GM21619 (cell line): ENCODE measurements around the gene WDR89.
"Not testable (repeated sequence)": the region's sequence is repeated elsewhere in the genome, so short reads cannot be mapped to it uniquely, and the experiment has no call there.

Experiments
- ATAC-seq: cut with Tn5 transposase; IDR thresholded peaks from one replicate; pipeline ENCODE4 v1.9.1; 2021; ENCODE audit not compliant: unreplicated experiment

Gene WDR89, protein sequence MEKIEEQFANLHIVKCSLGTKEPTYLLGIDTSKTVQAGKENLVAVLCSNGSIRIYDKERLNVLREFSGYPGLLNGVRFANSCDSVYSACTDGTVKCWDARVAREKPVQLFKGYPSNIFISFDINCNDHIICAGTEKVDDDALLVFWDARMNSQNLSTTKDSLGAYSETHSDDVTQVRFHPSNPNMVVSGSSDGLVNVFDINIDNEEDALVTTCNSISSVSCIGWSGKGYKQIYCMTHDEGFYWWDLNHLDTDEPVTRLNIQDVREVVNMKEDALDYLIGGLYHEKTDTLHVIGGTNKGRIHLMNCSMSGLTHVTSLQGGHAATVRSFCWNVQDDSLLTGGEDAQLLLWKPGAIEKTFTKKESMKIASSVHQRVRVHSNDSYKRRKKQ

DNA sequence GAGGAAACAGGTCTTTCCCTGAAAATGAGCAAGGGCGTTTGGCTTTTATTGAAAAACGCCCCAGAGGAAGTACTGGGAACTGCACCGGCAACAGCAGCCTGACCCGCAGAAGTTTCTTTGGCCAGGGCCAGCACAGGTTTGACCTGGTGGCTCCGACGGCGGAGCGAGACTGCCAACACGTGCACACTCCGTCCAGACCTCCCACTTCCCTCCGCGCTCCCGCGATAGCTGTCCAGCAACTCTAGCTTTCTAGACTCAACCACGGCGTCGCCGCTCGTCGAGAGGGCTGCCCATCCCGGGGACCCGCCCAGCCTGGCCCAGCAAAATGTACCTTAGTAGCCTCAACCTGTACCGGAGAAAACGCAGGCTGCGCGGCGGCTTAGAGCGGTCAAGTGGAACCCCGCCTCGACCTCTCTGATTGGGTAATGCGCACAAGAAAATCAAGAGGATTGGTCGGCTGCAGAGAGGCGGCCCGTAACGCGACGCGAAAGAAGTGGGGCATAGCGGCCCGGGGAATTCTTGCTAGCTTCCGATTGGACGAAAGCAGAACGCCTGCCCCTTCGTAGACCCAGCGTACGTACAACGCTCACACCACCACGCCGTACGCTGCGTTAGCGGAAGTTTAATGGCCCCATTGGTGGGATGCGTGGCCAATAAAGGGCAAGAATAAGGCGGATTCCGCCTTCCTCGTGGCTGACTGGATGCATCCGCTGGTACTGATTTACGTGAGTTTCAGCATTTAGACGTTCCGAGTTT is at the start of gene WDR89:
TSS of gene WDR89 (minus strand) at position 399 of the 756 bp plus-strand sequence. CDS start 41,929 bp downstream, outside the sequence.
- ATAC-seq, result peak; percentile 79

DNA sequence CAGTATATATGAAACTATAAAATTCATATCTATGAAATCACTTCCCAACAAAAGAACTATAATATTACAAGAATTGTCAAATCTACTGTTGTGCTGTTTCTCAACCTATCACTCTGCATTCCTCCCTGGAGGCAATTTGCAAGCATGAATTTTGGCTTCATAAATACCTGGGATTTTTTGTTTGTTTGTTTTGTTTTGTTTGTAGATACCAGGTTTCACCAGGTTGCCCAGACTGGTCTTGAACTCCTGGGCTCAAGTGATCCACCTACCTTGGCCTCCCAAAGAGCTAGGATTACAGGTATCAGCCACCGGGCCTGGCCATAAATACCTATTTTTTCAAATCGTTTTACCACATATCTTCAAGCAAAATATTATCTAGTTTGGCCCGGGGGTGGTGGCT is 47.5 kb upstream of the WDR89 start:
- no peak for ATAC-seq

DNA sequence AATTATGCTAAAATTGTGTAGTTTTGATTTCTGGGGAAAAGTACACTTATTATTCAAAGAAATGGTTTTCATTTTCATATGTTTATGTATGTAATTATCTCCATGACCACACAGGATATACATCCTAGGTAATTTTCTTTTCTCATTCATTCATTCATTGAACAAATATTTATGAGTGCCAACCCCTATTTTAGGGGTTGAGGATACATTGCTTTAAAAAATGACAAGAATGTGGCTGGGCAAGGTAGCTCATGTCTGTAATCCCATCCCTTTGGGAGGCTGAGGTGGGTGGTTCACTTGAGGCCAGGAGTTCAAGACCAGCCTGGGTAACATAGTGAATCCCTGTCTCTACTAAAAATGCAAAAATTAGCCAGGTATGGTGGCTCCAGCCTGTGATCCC is 45.3 kb upstream of the WDR89 start:
- no peak for ATAC-seq

DNA sequence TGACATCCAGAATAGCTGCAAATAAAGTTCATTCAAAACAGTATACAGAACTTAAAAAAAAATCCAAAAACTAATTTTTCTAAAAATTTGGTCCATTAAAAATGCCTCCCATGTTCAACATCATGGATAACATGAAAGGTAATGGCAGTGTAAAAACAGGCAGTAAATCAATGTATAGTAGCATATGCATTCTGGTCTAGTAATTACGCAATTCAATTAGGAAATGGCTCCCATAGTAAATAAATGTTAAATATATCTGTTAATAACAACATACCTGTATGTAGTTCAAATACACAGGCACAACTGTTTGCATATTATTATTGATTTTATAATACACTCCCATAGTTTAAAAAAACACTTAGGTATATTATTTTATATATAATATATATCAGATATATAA is 43.7 kb upstream of the WDR89 start:
- ATAC-seq, result no peak

DNA sequence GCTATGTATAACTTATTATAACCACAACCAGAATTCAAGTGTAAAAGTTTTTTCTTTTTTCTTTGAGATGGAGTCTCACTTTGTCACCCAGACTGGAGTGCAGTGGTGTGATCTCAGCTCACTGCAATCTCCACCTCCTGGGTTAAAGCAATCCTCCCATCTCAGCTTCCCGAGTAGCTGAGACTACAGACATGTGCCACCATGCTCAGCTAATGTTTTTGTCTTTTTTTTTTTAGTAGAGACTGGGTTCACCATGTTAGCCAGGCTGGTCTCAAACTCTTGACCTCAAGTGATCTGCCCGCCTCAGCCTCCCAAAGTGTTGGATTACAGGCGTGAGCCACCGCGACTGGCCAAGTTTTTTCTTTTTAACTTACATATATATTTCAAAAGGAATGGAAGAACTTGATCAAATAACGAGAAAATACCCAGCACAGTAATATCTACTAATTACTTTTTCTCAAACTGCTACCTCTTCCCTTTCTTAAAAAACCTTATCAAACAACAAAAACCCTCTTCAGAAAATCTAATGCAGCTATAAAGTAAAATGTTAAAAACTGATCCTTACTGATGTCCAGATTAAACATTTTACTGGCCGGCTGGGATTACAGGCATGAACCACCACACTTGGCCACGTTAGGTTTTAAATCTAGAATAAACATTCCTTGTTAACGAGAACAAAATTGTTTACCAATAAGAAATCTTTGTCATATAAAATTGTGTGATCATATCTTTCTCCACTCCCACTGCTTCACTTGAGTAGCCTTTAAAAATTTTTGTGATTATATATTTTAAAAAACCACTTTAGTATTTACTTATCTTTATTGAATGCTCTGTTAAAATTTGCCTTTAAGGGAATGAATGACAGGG is 41.3 kb upstream of the WDR89 start:
- ATAC-seq, result no peak

DNA sequence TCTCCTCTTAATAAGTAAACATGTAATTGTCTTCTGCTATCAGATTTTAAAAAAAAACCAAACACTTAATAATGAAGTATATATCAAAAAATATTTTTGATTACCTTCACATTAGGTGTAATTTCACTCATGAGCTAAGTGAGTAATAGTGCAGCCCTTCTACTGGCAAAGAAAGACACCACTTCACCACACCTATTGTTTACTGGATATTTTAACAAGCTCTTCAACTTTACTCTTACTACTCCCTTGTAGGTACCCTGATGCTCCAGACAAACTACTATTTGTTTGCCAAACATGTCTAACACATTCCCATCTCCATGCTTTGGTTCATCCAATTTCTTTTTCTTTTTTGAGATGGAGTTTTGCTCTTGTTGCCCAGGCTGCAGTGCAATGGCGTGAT is 36.9 kb upstream of the WDR89 start:
- no peak for ATAC-seq

DNA sequence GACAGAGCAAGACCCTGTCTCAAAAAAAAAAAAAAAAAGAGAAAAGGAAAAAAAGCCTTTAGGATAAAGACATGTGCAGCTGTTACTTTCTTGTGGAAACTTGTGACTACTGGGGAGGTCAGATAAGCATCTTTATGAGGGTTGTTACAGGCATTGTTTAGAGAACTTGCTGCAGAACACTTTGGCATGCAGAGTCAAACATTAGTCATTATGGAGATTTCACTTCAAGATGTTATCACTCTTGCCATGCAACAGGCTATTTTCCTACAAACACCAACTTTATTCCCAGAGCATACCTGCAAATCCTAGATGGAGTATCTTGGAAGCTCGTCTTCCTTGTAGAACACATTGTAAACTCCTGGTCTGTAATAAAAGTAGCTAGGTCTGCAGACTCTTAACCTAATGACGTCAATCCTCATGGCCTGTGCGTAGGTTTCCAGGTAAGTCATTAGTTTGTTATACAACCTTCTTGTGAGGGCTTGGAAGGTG is 36.3 kb upstream of the WDR89 start:
- no peak for ATAC-seq

DNA sequence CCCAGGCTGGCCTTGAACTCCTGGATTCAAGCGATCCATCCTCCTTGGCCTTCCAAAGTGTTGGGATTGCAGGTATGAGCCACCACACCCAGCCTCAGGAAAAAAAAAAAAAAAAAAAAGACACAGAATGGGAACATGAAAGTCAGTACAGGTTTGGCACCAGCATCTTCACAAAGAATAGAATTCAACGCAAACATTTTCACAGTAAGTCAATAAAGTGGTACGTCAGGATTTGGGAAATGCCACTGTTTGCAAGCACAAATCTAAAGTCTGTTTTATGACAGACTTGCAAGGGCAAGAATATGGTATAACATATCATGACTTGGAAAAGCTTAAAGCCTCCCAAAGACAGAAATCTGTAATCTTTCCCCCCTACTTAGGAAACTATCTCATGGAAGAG is 34.9 kb upstream of the WDR89 start:
- no peak for ATAC-seq

DNA sequence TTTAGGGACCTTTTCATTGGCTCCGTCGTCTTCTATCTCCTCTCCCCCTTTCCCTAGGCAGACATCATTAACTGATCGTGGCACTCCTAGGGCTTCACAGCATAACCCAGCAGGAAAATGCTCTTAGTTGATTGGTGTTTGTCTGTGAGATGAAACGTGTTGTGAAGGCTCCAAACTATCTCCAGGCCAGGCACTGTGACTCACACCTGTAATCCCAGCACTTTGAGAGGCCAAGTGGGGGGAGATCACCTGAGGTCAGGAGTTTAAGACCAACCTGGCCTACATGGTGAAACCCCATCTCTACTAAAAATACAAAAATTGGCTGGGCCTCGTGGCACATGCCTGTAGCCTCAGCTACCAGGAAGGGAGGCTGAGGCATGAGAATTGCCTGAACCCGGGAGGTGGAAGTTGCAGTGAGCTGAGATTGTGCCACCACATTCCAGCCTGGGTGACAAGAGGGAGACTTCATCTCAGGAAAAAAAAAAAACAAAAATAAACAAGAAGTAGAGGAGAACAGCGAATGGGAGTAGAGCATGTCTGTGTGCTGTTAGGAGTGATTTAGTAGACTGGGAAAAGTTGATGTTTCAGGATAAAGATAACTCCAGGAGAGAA is 32.3 kb upstream of the WDR89 start:
- no peak for ATAC-seq

DNA sequence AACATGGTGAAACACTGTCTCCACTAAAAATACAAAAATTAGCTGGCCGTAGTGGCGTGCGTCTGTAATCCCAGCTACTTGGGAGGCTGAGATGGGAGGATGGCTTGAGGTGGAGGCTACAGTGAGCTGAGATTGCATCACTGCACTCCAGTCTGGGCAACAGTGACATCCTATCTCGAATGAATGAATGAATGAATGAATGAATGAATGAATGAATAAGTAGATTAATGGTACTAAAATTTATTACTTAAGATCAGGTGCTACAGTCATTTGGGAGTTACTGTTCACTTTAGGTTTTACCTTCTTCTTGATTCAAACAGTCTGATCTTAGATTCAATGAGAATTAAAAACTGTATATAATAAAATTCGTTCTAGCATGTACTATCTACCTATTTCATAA is 31.6 kb upstream of the WDR89 start:
- ATAC-seq, result no peak

DNA sequence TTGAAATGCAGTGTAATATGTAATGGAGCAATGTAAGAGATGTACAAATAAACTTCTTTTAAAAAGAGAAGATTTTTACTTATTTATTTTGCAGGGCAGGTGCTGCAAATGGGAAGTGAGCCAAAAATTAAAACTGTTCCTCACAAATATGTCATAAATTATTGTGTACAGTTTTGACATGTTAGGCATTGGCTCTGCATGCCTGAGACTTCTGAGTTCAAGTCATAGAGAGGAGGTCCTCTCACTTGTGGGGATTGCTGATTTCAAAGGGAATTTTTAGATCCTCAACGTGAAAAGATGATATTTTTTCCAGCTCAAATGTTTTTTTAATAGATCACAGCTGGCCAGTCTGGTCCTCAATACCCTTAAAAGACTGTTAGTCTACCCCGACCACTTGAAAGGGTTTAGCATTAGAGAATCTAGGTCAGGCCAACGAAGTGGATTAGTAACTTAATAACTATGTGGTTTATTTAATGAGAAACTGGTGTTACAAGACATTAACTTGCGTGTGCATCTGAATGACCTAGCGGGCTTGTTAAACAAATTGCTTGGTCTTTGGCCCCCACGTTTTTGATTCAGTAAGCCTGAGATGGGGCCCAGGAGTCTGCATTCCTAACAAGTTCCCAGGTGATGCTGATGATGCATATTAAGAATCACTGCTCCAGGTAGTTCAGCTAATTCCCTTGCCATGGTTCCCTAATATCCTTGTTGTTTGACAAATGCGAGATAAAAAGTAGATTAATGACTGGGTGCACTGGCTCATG is 30.9 kb upstream of the WDR89 start:
- peak; percentile 84 for ATAC-seq

DNA sequence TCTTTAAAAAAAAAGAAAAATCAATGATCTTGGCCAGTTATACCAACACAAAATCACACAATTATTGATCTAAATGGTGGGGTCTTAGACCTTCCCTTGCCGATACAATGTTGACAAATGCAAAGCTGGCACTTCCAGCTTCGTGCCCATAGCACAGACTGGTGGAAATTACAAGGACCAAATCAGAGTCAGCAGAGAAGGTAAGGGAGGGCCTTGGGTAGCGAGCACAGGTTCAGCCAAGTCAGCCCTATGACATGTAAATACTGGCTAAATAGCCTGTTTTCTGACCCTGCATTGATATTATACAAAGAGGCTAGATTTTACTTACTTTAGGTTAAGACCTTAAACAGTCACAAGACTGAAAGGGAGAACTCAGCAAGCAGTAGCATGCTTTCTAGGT is 30.3 kb upstream of the WDR89 start:
- peak; percentile 3 for ATAC-seq

DNA sequence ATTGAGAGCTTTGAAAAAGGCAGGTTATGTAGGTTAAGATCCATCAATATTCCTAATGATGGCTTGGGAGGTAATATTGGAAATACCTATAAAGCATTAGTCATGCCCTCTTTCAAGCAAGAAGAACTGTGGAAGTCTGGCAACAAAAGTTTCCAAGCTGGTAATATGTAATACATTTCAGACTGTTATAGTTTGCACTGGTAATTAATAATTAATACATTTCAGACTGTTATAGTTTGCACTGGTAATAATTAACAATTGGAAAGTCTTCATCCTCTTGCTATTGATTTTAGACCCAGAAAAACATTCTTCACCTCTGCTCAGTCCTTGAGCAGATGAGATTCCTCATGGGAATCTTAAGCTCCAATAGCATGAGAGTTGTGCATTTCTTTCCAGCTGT is 29.0 kb upstream of the WDR89 start:
- no peak for ATAC-seq

DNA sequence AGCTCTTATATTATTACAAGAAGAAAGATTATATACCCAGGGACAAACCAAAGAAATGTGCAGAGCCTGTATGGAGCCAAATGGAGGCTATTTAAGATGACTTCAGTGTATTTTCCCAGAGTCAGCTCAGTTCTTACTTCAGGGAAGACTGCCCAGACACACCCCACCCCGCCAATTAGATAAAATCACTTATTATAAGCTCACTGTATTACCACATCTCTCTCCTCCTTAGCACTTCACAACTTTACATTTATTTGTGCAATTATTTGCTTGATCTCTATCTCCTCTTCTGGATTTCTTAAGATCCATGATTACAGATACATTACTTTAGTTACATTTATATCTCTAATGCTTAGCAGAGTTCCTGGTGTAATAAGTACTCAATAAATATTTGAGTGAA is 24.7 kb upstream of the WDR89 start:
- ATAC-seq, result no peak

DNA sequence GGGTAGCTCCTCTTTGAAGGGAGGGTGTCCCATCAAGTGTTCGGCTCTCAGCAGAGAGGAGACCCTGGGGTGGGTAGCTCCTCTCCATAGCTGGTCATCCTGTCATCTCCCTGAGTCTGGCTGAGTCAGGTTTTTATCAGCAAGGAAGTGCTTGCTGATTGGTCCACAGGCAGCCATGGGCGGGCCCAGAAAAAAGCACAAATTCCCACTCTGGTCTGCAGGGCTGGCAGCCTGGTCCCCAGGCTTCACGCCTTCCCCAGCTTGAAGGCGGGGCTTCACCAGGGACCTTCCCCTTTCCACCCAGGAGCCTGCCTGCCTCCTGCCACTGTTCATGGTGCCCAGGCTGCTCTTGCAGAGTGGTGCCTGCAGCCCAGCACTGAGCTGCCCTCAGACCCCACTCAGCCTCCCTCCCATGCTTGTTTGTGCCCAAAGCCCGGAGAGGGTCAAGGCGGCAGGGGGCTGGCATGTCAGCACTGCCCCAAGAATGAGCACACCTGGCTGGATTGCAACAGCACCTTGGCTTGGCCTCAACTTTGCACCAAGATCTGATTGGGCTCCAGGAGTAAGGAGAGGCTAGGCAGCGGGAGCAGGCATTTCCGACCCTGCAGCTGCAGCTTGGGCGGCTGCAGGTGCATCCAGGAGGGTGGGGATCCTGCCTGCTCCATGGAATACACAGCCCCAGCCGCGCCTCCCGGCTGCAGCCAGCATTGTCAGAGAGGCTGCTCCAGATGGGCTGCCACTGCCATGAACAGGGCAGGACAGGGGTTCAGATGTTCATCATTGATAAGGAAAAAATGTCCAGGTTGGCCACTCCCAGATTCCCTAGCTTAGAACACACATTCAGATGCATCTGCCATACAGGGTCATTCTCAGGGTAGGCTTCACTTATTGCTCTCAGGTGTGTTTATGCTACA is 22.0 kb upstream of the WDR89 start:
- ATAC-seq, result no peak

DNA sequence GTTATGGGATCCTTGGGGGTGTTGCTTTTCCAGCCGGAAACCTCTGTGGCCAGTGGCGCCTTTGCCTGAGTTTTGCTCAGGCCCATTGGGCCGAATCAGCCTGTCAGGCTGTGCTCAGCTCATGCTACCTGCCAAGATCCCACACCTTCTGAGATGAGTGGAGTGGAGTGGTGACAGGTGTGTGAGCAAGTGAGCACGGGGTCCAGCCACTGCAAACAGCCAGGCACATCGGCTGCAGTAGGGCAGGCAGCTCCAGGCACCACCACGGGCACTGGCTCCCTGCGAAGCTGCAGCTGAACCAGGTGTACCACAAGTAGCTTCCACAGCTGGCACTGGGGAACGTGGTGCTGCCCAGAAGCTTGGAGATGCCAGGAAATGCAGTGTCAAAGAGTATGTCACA is 21.1 kb upstream of the WDR89 start:
- no peak for ATAC-seq

DNA sequence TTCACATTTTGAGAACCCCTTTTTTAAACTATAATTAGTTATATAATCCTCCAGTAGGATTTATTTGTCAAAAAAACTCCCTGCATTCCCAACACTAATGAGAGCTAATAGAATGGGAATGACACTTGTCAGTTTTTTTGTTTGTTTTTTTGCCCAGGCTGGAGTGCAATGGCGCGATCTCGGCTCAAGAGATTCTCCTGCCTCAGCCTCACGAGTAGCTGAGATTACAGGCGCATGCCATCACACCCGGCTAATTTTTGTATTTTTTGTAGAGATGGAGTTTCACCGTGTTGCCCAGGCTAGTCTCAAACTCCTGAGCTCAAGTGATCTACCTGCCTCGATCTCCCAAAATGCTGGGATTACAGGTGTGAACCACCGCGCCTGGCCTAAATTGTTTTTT is 20.2 kb upstream of the WDR89 start:
- ATAC-seq, result not testable (repeated sequence)

DNA sequence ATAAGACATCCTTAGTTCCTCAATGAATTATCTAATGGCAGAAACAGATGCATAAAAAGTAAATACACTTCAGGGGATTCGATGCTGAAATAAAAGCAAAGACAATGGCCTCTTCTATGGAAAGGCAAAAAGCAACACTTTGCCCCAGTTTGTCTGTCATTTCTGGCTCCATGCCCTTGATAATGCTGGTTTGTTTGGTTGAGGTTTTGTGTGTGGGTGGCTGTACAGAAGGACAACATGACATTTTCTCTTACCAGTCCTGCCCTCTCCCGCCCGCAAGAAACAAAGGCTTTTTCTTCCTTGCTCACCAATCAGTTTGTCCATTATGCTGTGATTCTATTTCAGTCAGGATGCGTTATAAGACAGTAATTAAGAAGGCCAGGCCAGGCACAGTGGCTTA is 18.1 kb upstream of the WDR89 start:
- ATAC-seq, result no peak

DNA sequence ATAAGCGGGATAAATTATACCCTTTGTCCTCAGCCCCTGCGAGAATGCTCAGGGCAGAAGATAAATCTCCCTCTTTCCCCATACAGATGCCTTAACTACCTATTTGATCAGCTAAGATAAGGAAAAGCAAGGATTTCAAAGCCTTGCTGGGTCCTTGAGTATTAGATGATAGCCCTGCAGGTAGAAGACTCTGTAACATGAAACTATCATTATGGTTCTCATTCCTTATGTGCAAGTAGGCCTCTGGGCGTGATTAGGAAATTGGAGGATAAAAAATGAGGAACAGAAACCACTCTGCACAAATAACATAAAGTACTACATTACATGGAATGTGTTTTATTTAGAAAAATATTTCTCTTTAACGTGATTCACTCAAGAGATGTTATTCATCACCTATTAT is 14.5 kb upstream of the WDR89 start:
- ATAC-seq, result no peak
